ENCODE measurements around the gene CYP17A1.

CYP17A1 gene

DNA sequence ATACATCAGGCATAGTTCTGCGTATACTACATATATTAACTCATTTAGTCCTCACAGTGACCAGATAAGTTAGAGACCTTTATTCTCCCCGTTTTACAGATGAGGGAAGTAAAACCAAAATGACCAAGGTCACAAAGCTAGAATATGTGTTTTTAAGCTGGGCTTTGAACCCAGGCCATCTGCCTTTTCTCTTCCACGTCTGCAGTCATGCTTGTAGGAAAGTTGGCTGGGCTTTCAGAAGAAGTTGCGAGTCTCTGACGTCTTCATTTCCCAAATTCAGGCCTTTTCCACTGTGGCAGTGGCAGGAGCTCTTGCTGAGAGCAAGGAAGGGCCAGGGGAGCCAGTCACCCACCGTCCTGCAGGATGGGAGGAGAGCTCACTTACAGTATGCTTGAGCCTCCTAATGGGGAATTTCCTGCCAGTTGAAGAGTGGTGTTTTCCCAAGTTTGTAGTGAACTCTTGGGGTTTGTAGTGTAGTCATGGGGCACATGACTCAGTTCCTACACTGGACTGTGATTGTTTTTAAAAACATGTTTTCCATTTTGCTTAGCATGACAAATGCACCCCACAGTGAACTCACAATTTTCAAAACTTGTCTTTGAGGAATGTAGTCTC is 34.2 kb downstream of the CYP17A1 start:
- peak; percentile 88 for DNase-seq

- no peak for DNase-seq
Observed at GRCh38 chr10:102801978-102802377, 35.2 kb downstream of the CYP17A1 start.

- DNase-seq, result no peak
Observed at GRCh38 chr10:102801496-102801895, 35.7 kb downstream of the CYP17A1 start.

DNA sequence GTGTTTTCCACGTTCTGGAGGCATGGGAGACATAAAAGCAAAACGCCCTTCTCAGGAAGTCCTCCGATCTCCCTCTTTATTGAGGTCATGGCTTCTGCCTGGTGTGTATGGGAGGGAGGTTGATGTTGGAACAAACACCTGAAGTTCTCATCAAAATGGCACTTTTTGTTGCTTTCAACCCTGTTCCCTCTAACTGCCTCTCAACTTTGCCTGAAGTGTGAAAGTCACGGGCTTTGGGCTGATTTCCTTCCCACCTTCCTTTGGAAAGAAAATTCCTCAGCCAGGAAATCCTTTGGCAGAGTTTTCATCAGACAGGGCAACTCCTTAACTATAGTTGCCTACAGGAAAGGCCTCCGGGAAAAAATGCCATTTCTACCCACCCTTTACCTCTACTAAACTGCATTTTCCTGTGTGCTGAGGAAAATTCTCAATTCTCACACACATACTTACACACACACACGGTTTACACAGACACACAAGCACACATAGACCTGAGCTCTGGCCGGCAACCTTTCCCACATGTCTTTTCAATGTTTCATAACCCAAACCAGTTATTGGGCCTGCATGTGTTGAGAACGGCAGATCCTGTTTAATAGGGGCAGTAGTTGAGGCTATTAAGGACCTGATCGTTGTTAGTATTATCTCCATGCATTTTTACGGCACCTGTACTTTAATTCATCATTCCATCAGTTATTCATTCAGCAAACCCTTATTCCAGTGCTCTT is 36.4 kb downstream of the CYP17A1 start:
- DNase-seq, result no peak

GRCh38 chr10:102799691-102800471 is 37.3 kb downstream of the CYP17A1 start:
- no peak for DNase-seq

- DNase-seq, result no peak
Observed at GRCh38 chr10:102796407-102797176, 40.6 kb downstream of the CYP17A1 start.

- no peak for DNase-seq
Observed at GRCh38 chr10:102795453-102796406, 41.5 kb downstream of the CYP17A1 start.

- no peak for DNase-seq
Observed at GRCh38 chr10:102791754-102792395, 45.3 kb downstream of the CYP17A1 start.

DNA sequence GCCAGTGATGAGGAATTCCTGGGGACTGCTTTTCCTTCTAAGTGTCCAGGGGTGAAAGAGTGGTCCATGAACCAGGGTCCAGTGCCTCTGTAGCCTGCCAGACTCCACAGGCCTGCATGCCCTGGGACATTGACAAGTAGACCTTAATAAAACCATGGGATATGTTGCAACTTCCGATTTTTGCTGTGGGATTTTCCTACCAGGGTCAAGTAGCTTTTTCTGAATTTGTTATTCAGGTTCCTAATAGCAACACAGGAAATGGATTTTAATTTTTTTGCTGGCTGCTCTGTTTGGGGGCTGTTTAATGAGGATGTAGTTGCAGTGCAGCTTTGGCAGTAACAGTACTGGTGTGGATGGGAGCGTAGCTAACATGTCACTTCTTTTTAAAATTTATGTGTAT is 51.4 kb downstream of the CYP17A1 start:
- no peak for DNase-seq

GRCh38 chr10:102783568-102783967 is 53.6 kb downstream of the CYP17A1 start:
- DNase-seq, result no peak

GRCh38 chr10:102782673-102783551 is 54.3 kb downstream of the CYP17A1 start:
- peak; percentile 40 for DNase-seq

DNA sequence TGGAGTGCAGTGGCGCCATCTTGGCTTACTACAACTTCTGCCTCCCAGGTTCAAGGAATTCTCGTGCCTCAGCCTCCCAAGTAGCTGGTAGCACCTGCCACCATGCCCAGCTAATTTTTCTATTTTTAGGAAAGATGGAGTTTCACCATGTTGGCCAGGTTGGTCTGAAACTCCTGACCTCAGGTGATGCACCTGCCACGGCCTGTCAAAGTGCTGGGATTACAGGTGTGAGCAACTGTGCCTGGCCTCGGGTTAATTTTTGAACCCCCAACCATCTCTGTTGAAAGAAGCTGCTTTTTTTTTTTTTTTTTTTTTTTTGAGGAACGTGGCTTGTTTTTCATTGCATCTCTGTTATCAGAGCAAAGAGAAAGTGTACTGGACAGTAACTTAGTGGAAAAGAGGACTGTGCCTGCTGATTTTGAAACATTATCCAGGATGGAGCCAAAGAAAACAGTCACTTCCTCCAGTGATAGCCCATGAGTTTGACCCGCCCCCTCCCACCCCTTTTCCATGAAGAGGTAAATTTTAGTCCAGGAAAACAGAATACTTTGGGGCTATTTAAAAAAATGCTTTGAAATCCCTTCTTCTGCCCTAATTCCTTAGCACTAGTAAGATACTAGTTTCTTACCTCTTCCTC is 55.2 kb downstream of the CYP17A1 start:
- peak; percentile 67 for DNase-seq

DNA sequence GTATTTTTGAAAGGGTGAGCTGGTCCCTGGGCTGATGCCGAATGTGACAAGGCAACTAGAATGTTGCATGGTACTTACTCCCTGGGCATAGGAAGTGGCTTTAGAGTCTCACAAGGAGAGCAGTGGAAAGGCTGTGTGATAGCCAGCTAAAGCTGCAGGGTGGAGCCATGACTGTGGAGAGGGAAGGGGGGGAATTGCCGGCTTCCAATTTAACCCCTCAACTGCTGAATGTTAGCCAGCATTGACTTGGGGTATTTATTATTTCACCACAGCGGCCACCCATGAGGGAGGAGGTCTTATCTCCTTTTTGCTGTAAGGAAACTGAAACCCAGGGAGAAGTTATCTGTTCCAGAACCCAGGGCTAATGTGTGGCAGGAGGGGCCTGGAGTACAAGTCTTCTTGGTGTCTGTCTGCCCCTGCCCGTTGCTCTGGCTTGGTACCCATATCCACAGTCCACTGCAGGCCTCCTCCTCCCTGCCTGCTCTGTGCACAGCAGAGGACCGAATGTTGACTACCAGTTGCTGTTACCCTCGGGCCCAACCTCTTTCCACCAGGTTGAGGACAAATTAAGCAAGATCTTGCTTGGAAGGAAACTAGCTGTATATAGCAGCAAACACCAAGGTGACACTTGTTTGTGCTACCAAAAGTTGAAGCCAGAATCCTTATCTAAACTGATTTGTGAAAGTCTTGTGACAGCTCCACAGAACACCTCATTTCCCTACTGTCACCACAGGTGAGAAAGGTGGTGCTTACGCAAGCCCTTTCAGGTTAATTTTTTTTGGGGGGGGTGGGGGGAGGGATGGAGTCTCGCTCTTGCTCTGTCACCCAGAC is 55.9 kb downstream of the CYP17A1 start:
- DNase-seq, result no peak

Data from NCI-H226 (cell line).